Measurements from ENCODE around the gene CCDC188.

The CCDC188 gene

DNA sequence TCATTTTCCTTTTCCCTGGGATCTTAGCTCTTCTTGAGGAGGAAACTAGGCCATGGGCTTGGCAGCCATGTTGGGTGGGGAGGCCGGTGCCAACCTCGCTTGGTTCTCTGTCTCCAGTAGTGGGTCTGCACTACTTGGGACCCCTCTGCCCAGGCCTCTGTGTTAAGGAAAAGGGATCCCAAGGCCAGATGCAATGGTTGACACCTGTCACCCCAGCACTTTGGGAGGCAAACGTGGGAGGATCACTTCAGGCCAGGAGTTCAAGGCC is 21.2 kb downstream of the CCDC188 start:
- H3K4me3 ChIP-seq (ENCODE audit: low read depth, low read length, poor library complexity, severe bottlenecking) = no peak overlapping the region
- H3K27me3 ChIP-seq (ENCODE audit: insufficient read depth, low read length) = no peaks in the 10 kb centered on the region
- H4K20me1 ChIP-seq (ENCODE audit: insufficient read depth, low read length) = no peaks in the 10 kb centered on the region
- peaks cover 38% of the 10 kb centered on the region for H3K36me3 ChIP-seq (ENCODE audit: insufficient read depth, low read length)
- no peaks in the 10 kb centered on the region for H3K9me3 ChIP-seq (ENCODE audit: low read length)
- no peak for TF ChIP-seq EZH2 (IDR thresholded peaks at IDR 0.05; ENCODE audit: borderline replicate concordance, low read length)
- TF ChIP-seq, protein P1, sequence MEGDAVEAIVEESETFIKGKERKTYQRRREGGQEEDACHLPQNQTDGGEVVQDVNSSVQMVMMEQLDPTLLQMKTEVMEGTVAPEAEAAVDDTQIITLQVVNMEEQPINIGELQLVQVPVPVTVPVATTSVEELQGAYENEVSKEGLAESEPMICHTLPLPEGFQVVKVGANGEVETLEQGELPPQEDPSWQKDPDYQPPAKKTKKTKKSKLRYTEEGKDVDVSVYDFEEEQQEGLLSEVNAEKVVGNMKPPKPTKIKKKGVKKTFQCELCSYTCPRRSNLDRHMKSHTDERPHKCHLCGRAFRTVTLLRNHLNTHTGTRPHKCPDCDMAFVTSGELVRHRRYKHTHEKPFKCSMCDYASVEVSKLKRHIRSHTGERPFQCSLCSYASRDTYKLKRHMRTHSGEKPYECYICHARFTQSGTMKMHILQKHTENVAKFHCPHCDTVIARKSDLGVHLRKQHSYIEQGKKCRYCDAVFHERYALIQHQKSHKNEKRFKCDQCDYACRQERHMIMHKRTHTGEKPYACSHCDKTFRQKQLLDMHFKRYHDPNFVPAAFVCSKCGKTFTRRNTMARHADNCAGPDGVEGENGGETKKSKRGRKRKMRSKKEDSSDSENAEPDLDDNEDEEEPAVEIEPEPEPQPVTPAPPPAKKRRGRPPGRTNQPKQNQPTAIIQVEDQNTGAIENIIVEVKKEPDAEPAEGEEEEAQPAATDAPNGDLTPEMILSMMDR (IDR thresholded peaks at IDR 0.05; ENCODE audit: low read length) = no peak
- H3K27ac ChIP-seq (ENCODE audit: low read depth, low read length, poor library complexity, severe bottlenecking) = no peak overlapping the region
- H3K9ac ChIP-seq (ENCODE audit: low read length) = no peak overlapping the region
- H3K79me2 ChIP-seq (ENCODE audit: insufficient read depth, low read length) = no peaks in the 10 kb centered on the region
- no peaks in the 10 kb centered on the region for H3K9me2 ChIP-seq (ENCODE audit: low read depth, low read length)
- H3F3A ChIP-seq (ENCODE audit: insufficient read depth, low read length) = no peaks in the 10 kb centered on the region; the same call in 1 of the 2 replicates
- H3K4me1 ChIP-seq (ENCODE audit: insufficient read depth, low read length, severe bottlenecking) = peaks cover 6% of the 10 kb centered on the region
- H3K4me2 ChIP-seq (ENCODE audit: low read length) = no peak overlapping the region
- H2AFZ ChIP-seq (ENCODE audit: low read length) = no peak overlapping the region

DNA sequence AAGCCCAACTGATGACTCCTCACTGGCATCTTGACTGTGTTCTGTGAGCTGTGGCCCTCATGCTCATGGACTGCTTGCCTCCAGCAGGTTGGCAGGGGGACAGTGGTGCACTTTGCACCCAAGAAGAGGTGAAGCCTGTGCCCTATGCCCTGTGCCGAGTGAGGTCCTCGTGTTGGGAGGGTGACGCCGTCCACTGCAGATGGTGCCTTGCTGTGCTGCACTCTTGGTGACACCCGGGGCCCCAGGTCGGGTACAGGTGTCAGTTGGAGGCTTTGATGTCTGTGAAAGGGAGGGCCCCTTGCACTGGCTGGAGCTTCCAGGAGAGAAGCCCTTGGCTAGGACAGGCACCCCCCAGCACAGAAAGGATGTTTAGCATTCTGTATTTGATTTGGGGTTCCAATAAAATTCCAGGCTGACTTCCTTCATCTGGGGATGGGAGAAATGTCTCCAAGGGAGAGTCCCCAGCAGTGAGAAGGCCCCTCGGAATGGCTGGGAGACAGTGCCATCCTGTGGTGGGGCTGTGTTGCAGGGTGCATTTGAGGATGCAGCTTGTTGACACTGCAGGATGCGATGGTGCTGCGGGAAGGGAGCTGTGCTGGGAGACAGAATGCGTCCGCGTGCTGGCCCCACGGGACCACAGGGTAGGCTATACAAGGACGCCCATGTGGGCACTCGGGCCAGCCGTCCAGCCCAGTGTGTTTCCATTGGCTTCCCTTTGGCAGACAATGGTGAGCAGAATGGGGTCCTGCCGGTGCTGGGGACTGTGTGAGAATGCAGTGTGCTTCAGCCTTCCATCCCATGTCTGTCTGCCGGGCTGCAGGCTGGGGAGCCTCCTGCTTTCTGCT is 21.7 kb downstream of the CCDC188 start:
- TF ChIP-seq, protein P1 (IDR thresholded peaks at IDR 0.05; ENCODE audit: low read length) = peak; percentile 69
- no peak for TF ChIP-seq EZH2 (IDR thresholded peaks at IDR 0.05; ENCODE audit: borderline replicate concordance, low read length)
- no peaks in the 10 kb centered on the region for H4K20me1 ChIP-seq (ENCODE audit: insufficient read depth, low read length)
- H3K9ac ChIP-seq (ENCODE audit: low read length) = no peak overlapping the region
- H3K27me3 ChIP-seq (ENCODE audit: insufficient read depth, low read length) = no peaks in the 10 kb centered on the region
- H3K27ac ChIP-seq (ENCODE audit: low read depth, low read length, poor library complexity, severe bottlenecking) = no peak overlapping the region
- H3K79me2 ChIP-seq (ENCODE audit: insufficient read depth, low read length) = no peaks in the 10 kb centered on the region
- H2AFZ ChIP-seq (ENCODE audit: low read length) = no peak overlapping the region
- H3K36me3 ChIP-seq (ENCODE audit: insufficient read depth, low read length) = peaks cover 44% of the 10 kb centered on the region
- no peak overlapping the region for H3K4me3 ChIP-seq (ENCODE audit: low read depth, low read length, poor library complexity, severe bottlenecking)
- H3K4me2 ChIP-seq (ENCODE audit: low read length) = no peak overlapping the region
- H3K4me1 ChIP-seq (ENCODE audit: insufficient read depth, low read length, severe bottlenecking) = peaks cover 6% of the 10 kb centered on the region
- H3F3A ChIP-seq (ENCODE audit: insufficient read depth, low read length) = no peaks in the 10 kb centered on the region; the same call in 1 of the 2 replicates
- no peaks in the 10 kb centered on the region for H3K9me3 ChIP-seq (ENCODE audit: low read length)
- H3K9me2 ChIP-seq (ENCODE audit: low read depth, low read length) = no peaks in the 10 kb centered on the region

DNA sequence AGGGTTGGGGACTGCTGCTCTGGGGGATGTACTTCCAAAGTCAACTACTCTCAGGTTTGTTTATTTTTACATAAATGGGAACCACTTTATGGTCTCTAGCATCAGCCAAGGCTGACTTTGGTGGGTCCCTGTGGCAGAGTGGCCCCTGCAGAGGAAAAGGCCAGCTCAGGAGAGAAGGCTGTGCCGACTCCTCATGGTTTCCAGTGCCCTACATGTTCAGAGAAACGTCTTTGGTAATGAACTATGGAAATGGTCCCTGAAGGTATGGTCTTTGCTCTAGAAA is 22.3 kb downstream of the CCDC188 start:
- H3K4me1 ChIP-seq (ENCODE audit: insufficient read depth, low read length, severe bottlenecking) = peaks cover 6% of the 10 kb centered on the region
- H2AFZ ChIP-seq (ENCODE audit: low read length) = no peak overlapping the region
- H3F3A ChIP-seq (ENCODE audit: insufficient read depth, low read length) = no peaks in the 10 kb centered on the region; the same call in 1 of the 2 replicates
- H3K9ac ChIP-seq (ENCODE audit: low read length) = no peak overlapping the region
- no peaks in the 10 kb centered on the region for H3K79me2 ChIP-seq (ENCODE audit: insufficient read depth, low read length)
- no peak overlapping the region for H3K4me3 ChIP-seq (ENCODE audit: low read depth, low read length, poor library complexity, severe bottlenecking)
- no peak overlapping the region for H3K27ac ChIP-seq (ENCODE audit: low read depth, low read length, poor library complexity, severe bottlenecking)
- H3K9me3 ChIP-seq (ENCODE audit: low read length) = no peaks in the 10 kb centered on the region
- peaks cover 50% of the 10 kb centered on the region for H3K36me3 ChIP-seq (ENCODE audit: insufficient read depth, low read length)
- TF ChIP-seq, protein P1 (IDR thresholded peaks at IDR 0.05; ENCODE audit: low read length) = no peak
- TF ChIP-seq EZH2 (IDR thresholded peaks at IDR 0.05; ENCODE audit: borderline replicate concordance, low read length) = no peak
- no peaks in the 10 kb centered on the region for H3K9me2 ChIP-seq (ENCODE audit: low read depth, low read length)
- no peaks in the 10 kb centered on the region for H3K27me3 ChIP-seq (ENCODE audit: insufficient read depth, low read length)
- H3K4me2 ChIP-seq (ENCODE audit: low read length) = no peak overlapping the region
- no peaks in the 10 kb centered on the region for H4K20me1 ChIP-seq (ENCODE audit: insufficient read depth, low read length)

Measured in OCI-LY1 (cell line).